PC-9 (cell line): ENCODE results near the gene IER3. TPM values are rescaled to one million over a fixed set of nuclear protein-coding genes. Genes with fewer than 3 reads are reported as not detected.
A peak's percentile ranks its signal among the peaks of the same experiment; 100 is the strongest.
"Not testable (repeated sequence)": the region's sequence is repeated elsewhere in the genome, so short reads cannot be mapped to it uniquely, and the experiment has no call there.

Source experiments
- BruUV-seq: library from RNA; stranded (reverse); fragments of 400-500 nt; replicated peaks from 2 replicates; lab custom pipeline; 2021; lab: Mats Ljungman, UMichigan
- CTCF ChIA-PET: fragments of 300-600 bp; sonication (Branson Sonifier 250); formaldehyde crosslinking; loops from one replicate; lab custom pipeline; 2022; ENCODE audit warnings: antibody characterized with exemption; lab: Charles Lee
- POLR2A ChIA-PET: fragments of 300-600 bp; sonication (Branson Sonifier 250); formaldehyde crosslinking; loops from one replicate; lab custom pipeline; 2022; ENCODE audit warnings: antibody characterized with exemption; ENCODE audit not compliant: unreplicated experiment; lab: Charles Lee
- DNase-seq, 2 experiments: peaks; one replicate each; pipeline versions ENCODE4 v3.0.0 to v3.0.0-alpha.2; 2015 to 2022; ENCODE audit warnings: mixed read lengths in 1 of 2
- H2AFZ ChIP-seq: fragments of 200-600 bp; sonication (generic); 2 replicates; pipeline ENCODE4 v1.8.1; 2017; ENCODE audit warnings: antibody characterized with exemption
- H3F3A ChIP-seq: fragments of 200-600 bp; sonication (generic); 2 replicates; pipeline ENCODE4 v1.8.1; 2017; ENCODE audit warnings: antibody characterized with exemption, mild to moderate bottlenecking, low read depth; ENCODE audit not compliant: insufficient read depth
- H3K27ac ChIP-seq: fragments of 200-600 bp; sonication (generic); 2 replicates; pipeline ENCODE4 v1.6.1; 2016; ENCODE audit warnings: mixed run types
- H3K27me3 ChIP-seq: fragments of 200-600 bp; sonication (generic); 2 replicates; pipeline ENCODE4 v1.6.1; 2016; ENCODE audit warnings: low read depth, mixed run types; ENCODE audit not compliant: insufficient read depth
- H3K36me3 ChIP-seq: fragments of 200-600 bp; sonication (generic); 2 replicates; pipeline ENCODE4 v1.6.1; 2016; ENCODE audit warnings: low read depth, mixed run types
- H3K4me1 ChIP-seq: fragments of 200-600 bp; sonication (generic); replicated peaks from 2 replicates; pipeline ENCODE4 v1.6.1; 2016; ENCODE audit warnings: mixed run types; ENCODE audit not compliant: insufficient read depth
- H3K4me2 ChIP-seq: fragments of 200-600 bp; sonication (generic); 2 replicates; pipeline ENCODE4 v1.6.1; 2017; ENCODE audit warnings: mixed run types
- H3K4me3 ChIP-seq: fragments of 200-600 bp; sonication (generic); 2 replicates; pipeline ENCODE4 v1.6.1; 2016; ENCODE audit warnings: mixed run types
- H3K79me2 ChIP-seq: fragments of 200-600 bp; sonication (generic); 2 replicates; pipeline ENCODE4 v1.6.1; 2017; ENCODE audit warnings: low read depth, mixed run types
- H3K9me2 ChIP-seq: fragments of 200-600 bp; sonication (generic); 2 replicates; pipeline ENCODE4 v1.8.1; 2017; ENCODE audit warnings: mild to moderate bottlenecking; ENCODE audit not compliant: insufficient read depth
- H3K9me3 ChIP-seq: fragments of 200-600 bp; sonication (generic); 2 replicates; pipeline ENCODE4 v1.8.1; 2016; ENCODE audit warnings: low read depth; ENCODE audit not compliant: insufficient read depth
- H4K20me1 ChIP-seq: fragments of 200-600 bp; sonication (generic); 2 replicates; pipeline ENCODE4 v1.8.1; 2017; ENCODE audit not compliant: insufficient read depth
- EZH2 ChIP-seq: fragments of 200-600 bp; sonication (generic); IDR thresholded peaks from 2 replicates; pipeline ENCODE4 v1.8.0; 2017; ENCODE audit warnings: antibody characterized with exemption, low read depth
- intact Hi-C: fragments of 100-400 bp; cut with micrococcal nuclease; formaldehyde crosslinking; loops from one replicate; pipeline ENCODE4 v1.10.0; 2022; ENCODE audit not compliant: unreplicated experiment
- total RNA-seq: library from RNA; stranded (reverse); gene quantifications from 2 replicates; pipeline ENCODE4 v1.2.3, GENCODE V29; 2021
- TF ChIP-seq, protein P1 (sequence below): fragments of 200-600 bp; sonication (generic); conservative IDR thresholded peaks from 2 replicates; pipeline ENCODE4 v1.6.1; 2017; ENCODE audit warnings: mixed run types, antibody characterized with exemption, mild to moderate bottlenecking, moderate library complexity

The IER3 gene
- total RNA-seq, 1 experiment from 2014 or later, result 117 TPM

GRCh38 chr6:30724906-30725667 is 19.3 kb downstream of the IER3 start:
- Histone ChIP-seq H3K9me3 (no peaks in the 10 kb centered on the region), H3K27ac (no peak overlapping the region), H3K36me3 (peaks cover 41% of the 10 kb centered on the region), H3K9me2 (no peaks in the 10 kb centered on the region), H3K4me1 (peaks cover 10% of the 10 kb centered on the region; the same call in 1 of the 2 replicates), H2AFZ (no peak overlapping the region), H4K20me1 (peaks cover 50% of the 10 kb centered on the region), H3K4me2 (no peak overlapping the region), H3K4me3 (no peak overlapping the region), H3K27me3 (no peaks in the 10 kb centered on the region), H3K79me2 (peaks cover 50% of the 10 kb centered on the region), H3F3A (peaks cover 83% of the 10 kb centered on the region)
- ChIA-PET POLR2A (interaction anchor here (0.6 to 1.0 kb wide), 5 partner anchors 10 to 393 kb away, joined by 3 to 15 read pairs (median 4); no protein-coding TSS in a partner anchor), CTCF (interaction anchor here (0.6 kb wide), 1 partner anchor 141 kb away, joined by 3 read pairs; no protein-coding TSS in a partner anchor)
- TF ChIP-seq EZH2, result no peak
- TF ChIP-seq, protein P1, sequence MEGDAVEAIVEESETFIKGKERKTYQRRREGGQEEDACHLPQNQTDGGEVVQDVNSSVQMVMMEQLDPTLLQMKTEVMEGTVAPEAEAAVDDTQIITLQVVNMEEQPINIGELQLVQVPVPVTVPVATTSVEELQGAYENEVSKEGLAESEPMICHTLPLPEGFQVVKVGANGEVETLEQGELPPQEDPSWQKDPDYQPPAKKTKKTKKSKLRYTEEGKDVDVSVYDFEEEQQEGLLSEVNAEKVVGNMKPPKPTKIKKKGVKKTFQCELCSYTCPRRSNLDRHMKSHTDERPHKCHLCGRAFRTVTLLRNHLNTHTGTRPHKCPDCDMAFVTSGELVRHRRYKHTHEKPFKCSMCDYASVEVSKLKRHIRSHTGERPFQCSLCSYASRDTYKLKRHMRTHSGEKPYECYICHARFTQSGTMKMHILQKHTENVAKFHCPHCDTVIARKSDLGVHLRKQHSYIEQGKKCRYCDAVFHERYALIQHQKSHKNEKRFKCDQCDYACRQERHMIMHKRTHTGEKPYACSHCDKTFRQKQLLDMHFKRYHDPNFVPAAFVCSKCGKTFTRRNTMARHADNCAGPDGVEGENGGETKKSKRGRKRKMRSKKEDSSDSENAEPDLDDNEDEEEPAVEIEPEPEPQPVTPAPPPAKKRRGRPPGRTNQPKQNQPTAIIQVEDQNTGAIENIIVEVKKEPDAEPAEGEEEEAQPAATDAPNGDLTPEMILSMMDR, result no peak
- BruUV-seq, result no TSS peak
- DNase-seq, result no peak
- intact Hi-C loops, result loop anchor here (5.0 kb wide), 2 partner anchors 362 to 378 kb away; partner anchors contain the start of gene RPP21

DNA sequence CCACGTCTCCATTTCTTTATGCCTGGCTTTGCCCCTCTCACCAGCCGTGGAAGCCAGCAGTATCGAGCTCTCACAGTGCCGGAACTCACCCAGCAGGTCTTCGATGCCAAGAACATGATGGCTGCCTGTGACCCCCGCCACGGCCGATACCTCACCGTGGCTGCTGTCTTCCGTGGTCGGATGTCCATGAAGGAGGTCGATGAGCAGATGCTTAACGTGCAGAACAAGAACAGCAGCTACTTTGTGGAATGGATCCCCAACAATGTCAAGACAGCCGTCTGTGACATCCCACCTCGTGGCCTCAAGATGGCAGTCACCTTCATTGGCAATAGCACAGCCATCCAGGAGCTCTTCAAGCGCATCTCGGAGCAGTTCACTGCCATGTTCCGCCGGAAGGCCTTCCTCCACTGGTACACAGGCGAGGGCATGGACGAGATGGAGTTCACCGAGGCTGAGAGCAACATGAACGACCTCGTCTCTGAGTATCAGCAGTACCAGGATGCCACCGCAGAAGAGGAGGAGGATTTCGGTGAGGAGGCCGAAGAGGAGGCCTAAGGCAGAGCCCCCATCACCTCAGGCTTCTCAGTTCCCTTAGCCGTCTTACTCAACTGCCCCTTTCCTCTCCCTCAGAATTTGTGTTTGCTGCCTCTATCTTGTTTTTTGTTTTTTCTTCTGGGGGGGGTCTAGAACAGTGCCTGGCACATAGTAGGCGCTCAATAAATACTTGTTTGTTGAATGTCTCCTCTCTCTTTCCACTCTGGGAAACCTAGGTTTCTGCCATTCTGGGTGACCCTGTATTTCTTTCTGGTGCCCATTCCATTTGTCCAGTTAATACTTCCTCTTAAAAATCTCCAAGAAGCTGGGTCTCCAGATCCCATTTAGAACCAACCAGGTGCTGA is 20.3 kb downstream of the IER3 start:
- not testable (repeated sequence) for H3K27ac ChIP-seq, H3K4me2 ChIP-seq, H3K27me3 ChIP-seq, H3K9me2 ChIP-seq, H3K9me3 ChIP-seq, H2AFZ ChIP-seq, H3K4me3 ChIP-seq, DNase-seq
- Histone ChIP-seq H3F3A (peaks cover 73% of the 10 kb centered on the region), H3K4me1 (peaks cover 17% of the 10 kb centered on the region), H3K79me2 (peaks cover 52% of the 10 kb centered on the region), H4K20me1 (peaks cover 50% of the 10 kb centered on the region), H3K36me3 (peaks cover 31% of the 10 kb centered on the region)
- TSS peak; percentile 17 for BruUV-seq
- intact Hi-C loops, result loop anchor here (2.0 to 5.0 kb wide), 3 partner anchors 241 to 377 kb away; partner anchors contain the start of gene RPP21
- ChIA-PET POLR2A (interaction anchor here (0.6 to 0.7 kb wide), 2 partner anchors 184 to 242 kb away, joined by 3 to 4 read pairs; no protein-coding TSS in a partner anchor), CTCF (interaction anchor here (0.6 to 1.1 kb wide), 4 partner anchors 16 to 363 kb away, joined by 3 to 21 read pairs (median 3); no protein-coding TSS in a partner anchor)

- not testable (repeated sequence) for H3K27ac ChIP-seq, H2AFZ ChIP-seq, DNase-seq, H3K9me2 ChIP-seq, BruUV-seq, H3K9me3 ChIP-seq, H3K4me3 ChIP-seq, H3K27me3 ChIP-seq
- ChIA-PET CTCF (interaction anchor here (0.6 to 1.1 kb wide), 3 partner anchors 44 to 364 kb away, joined by 3 to 4 read pairs (median 3); no protein-coding TSS in a partner anchor), POLR2A (interaction anchor here (0.6 kb wide), 1 partner anchor 39 kb away, joined by 4 read pairs; no protein-coding TSS in a partner anchor)
- peak overlapping the region; percentile 87 for H3K4me2 ChIP-seq
- peaks cover 31% of the 10 kb centered on the region for H3K36me3 ChIP-seq
- H4K20me1 ChIP-seq, result peaks cover 50% of the 10 kb centered on the region
- intact Hi-C loops, result loop anchor here (2.0 to 5.0 kb wide), 3 partner anchors 240 to 376 kb away; partner anchors contain the start of gene RPP21
- H3K79me2 ChIP-seq, result peaks cover 60% of the 10 kb centered on the region
- H3K4me1 ChIP-seq, result peaks cover 24% of the 10 kb centered on the region
- H3F3A ChIP-seq, result peaks cover 67% of the 10 kb centered on the region
Observed at GRCh38 chr6:30723159-30723842, 21.0 kb downstream of the IER3 start.
